Left lobe of liver (tissue), 2 donors: ENCODE measurements around the gene GRIK3. TPM values are rescaled to one million over a fixed set of nuclear protein-coding genes. Genes with fewer than 3 reads are reported as not detected.

Experiments
- ATAC-seq: fragments of 200-7000 bp; cut with Tn5 transposase; one replicate; pipeline ENCODE4 v1.9.1; 2020; ENCODE audit warnings: mild to moderate bottlenecking, moderate library complexity
- DNase-seq: peaks from one replicate; pipeline ENCODE4 v3.0.0-alpha.2; 2020; ENCODE audit warnings: low spot score
- total RNA-seq: library from RNA; stranded (reverse); gene quantifications from one replicate; pipeline ENCODE4 v1.2.1, GENCODE V29; 2021
- donor health status: DM: no; HTN: no; CAD: no; lungs with moderate emphysema.
- donor health status: DM: no; HTN: yes; CAD: no.

The GRIK3 gene
- total RNA-seq, 1 donor from 2014 or later: 0.03 TPM

- DNase-seq: no peak
- ATAC-seq: no peak
These were observed 13.2 kb upstream of the GRIK3 start for GRCh38 chr1:37047542-37047941.

- no peak for DNase-seq
- no peak for ATAC-seq
These were observed 8.8 kb upstream of the GRIK3 start for GRCh38 chr1:37043101-37043500.

- ATAC-seq (no peak), DNase-seq (no peak)
These were observed 8.2 kb upstream of the GRIK3 start for GRCh38 chr1:37042506-37042905.

DNA sequence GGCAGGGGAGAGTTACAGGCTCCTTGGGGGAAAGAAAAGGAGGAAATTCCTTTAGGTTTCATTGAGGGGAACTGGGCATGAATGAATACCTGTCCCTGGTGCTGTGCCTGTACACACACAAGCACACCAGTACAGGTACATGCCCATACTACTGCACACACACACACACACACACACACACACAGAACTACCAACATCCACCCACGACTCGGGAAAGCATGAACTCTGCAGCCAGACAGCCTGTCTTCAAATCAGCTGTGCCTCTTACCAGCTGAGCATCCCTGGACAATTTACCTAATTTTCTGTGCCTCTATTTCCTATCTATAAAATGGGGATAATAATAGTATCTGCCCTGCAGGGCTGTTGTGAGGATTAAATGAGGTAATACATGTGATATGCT, 7.2 kb upstream of the GRIK3 start:
- DNase-seq: no peak
- ATAC-seq: no peak

- ATAC-seq: no peak
- DNase-seq: no peak
These were observed 6.5 kb upstream of the GRIK3 start for GRCh38 chr1:37040773-37041172.

- ATAC-seq (no peak), DNase-seq (no peak)
These were observed 5.9 kb upstream of the GRIK3 start for GRCh38 chr1:37040261-37040660.

DNA sequence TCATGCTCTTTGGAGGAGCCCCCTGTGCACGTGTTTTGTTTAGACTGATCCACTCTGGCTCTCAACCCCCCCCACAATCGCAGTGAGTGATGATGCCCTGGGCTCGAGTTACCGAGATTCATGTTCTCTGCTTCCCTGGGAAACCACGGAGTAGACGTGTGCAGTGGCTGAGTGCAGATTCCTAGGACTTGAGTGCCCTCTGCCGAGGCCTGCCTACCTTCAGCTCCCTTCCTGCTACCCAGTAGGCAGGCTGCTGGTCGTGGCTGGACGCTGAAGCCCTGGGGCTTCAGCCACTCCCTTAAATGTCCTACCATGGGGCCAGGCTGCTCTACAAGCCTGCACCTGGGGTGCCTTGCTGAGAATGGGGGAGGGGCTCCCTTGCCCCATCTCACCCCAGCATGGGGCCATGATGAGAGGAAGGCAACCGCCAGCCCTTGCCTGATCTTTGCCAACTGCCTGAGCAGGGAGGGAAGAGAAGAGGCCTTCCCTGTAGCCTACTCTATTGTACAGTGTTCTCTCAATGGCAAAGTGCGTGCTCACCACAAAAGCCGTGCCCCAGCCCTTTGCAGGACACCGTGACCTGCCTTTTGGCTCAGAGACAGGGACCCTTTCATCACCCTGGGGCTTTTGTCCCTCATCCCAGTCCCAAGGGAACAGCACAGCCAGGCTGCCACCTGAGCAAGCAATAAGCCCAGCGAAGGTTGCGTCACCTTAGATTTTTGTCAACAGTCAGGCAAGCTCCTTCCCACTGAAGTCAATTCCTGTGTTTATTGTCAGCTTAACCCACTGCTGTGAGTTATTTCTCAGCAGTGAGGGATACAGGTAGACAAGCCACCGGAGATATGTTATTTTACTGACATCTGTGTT, 4.1 kb upstream of the GRIK3 start:
- no peak for DNase-seq
- peak; percentile 29 for ATAC-seq

- no peak for ATAC-seq
- DNase-seq: no peak
These were observed 3.4 kb upstream of the GRIK3 start for GRCh38 chr1:37037690-37038089.

DNA sequence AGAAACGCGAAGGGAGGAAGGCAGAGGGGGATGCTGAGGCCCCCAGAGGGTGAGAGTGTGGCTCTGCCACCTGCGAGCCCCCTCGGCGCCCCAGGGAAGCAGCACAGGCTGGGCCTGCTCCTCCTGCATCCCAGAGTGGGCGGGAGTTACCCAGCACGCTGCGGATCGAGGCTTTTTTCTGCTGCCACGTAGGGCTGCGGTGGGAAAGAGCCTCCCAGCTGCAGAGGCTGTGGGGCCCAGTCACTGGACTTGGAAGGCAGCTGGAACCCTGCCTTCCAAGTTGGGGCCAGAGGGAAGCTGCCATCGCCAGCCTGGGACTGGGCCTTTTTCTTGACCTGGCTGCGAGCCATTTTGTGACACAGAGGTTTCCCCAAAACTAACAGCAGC, 2.3 kb upstream of the GRIK3 start:
- ATAC-seq (no peak), DNase-seq (no peak)

DNA sequence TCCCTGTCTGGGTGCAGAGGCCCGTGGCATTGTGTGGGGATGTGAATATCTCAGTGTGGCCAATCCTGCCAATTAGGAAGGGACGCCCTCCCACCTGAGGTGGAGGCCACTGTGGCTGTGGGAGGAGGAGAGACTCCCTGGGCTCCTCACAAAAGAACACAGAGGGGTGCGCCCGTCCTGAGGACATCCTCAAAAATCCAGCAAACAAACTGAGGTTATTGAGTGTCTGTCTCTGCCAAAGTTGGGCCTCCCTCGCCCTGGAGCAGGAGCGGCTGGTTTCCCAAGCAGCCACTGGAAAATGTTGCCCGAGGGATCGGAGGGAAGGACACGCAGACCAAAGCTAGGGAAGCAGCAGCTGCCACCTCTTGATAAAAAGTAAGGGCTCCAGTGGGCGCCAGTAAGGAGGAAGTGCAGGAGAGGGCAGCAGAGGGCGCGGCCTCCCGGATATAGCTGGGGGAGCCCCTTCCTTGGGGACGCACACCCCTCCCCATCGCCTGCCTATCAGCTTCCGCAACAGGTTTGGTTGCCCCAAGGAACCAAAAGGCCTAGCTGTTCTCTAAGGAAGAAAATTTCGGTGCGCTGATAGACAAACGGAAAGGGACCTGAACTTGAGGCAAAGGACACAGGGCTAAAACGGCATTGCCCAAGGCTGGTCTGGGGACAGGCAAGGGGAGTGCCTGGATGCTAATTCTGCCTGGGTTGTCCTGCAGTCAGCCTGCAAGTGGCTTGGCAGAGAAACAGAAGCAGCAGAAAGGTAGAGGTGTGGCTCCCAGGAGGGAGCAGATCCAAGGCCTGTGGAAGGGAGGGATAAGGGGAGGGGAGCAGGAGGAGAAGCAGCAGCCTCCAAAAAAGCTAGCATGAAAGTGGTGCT, 1.7 kb upstream of the GRIK3 start:
- ATAC-seq: no peak
- DNase-seq: no peak

- ATAC-seq (no peak), DNase-seq (no peak)
These were observed 838 bp upstream of the GRIK3 start for GRCh38 chr1:37035014-37035691.

GRCh38 chr1:37033355-37034101, 787 bp downstream of the GRIK3 start:
- DNase-seq: no peak
- ATAC-seq: no peak

GRCh38 chr1:37032660-37033354, 1.5 kb downstream of the GRIK3 start:
- ATAC-seq (no peak), DNase-seq (no peak)

- ATAC-seq: no peak
- no peak for DNase-seq
These were observed 2.4 kb downstream of the GRIK3 start for GRCh38 chr1:37031871-37032270.

GRCh38 chr1:37031429-37031828, 2.9 kb downstream of the GRIK3 start:
- ATAC-seq (no peak), DNase-seq (no peak)

DNA sequence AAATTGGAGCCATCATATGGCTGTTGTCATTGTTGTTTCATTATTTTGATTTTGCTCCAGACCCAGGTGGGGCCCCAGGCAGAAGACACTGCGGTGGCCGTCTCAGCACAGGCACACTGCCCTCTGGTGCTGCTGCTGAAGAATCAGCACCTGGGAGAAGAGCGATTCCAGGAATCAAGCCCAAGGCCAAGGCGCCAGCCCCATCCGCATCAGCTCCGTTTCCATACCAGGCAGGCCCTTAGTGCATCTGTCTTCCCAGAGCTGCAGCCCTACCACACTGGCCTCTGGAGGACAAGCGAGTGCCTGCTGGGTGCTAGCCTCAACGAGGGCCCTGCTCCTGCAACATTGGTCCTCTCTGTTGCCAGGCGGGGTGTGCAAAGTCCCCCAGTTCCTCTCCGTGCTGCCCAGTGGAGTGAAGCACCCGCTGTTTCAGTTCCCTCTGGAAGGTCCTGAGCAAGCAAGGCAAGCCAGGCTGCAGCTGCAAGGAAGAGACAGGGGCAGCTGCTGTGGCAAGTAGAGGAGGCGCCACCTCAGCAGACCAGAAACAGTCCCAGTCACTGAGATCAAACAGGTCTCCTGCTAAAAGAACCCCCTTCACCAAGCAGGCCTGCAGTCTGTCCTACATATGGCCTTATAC, 5.2 kb downstream of the GRIK3 start:
- no peak for DNase-seq
- no peak for ATAC-seq

DNA sequence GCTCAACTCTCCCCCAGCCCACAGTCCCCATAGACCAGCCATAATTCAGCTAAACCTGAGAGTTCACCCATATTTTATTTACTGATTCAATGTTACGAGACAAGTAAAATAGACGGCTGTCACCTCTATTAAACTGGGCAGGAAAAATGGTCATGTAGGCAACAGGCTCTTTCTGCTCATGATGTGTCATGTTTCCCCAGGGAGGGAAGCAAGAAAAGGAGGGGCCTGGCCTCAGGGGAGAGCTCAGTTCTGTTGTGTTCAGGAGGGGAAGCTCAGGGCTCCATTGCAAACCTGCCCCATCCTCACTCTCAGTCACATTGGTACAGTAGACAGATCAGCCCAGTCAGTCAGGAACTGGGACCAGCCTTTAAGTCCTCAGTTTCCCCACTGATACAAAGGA, 12.8 kb downstream of the GRIK3 start:
- ATAC-seq (no peak), DNase-seq (no peak)

- no peak for ATAC-seq
- no peak for DNase-seq
These were observed 13.6 kb downstream of the GRIK3 start for GRCh38 chr1:37020653-37021277.

DNA sequence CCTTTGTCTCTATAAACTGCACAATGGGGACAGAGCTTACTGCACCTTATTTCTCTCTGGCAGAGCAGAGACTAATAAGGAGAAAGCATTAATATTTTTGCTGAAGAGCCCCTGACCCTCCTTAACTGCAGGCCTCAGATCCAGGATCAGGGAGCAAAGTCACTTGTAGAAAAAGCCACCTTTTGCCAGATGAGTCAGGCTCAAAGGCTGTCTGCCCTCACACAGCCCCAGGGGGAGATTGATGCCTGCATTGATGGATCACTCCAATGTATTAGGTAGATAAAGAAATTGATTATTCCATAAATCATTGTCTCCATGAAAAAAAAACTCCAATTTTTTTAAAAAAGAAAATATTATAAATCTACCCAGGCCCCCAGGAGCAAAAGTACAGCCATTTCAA, 15.8 kb downstream of the GRIK3 start:
- ATAC-seq (no peak), DNase-seq (no peak)
